HL-60 (cell line): ENCODE data around the gene SLC22A3.
"Not testable (repeated sequence)": the region's sequence is repeated elsewhere in the genome, so short reads cannot be mapped to it uniquely, and the experiment has no call there.

Experiments
- DNase-seq, 2 experiments: peaks; one replicate each; pipeline ENCODE4 v3.0.0-alpha.2; 2010 to 2020; ENCODE audit warnings: low read depth in 1 of 2, low spot score in 1 of 2
- H3K27ac ChIP-seq: fragments of 250-450 bp; sonication (Bioruptor Pico); replicated peaks from 2 replicates; pipeline ENCODE4 v1.5.1; 2020; ENCODE audit warnings: mild to moderate bottlenecking, moderate library complexity
- H3K27me3 ChIP-seq: fragments of 250-450 bp; sonication (Bioruptor Pico); 2 replicates; pipeline ENCODE4 v1.5.1; 2021; ENCODE audit warnings: mild to moderate bottlenecking, moderate library complexity; ENCODE audit not compliant: insufficient read depth, poor library complexity, severe bottlenecking
- H3K4me3 ChIP-seq: replicated peaks from 2 replicates; pipeline ENCODE4 v1.5.1; 2011; ENCODE audit warnings: mild to moderate bottlenecking, control low read depth, low read length; ENCODE audit not compliant: insufficient read depth
- GABPA ChIP-seq: IDR thresholded peaks from 2 replicates; pipeline ENCODE4 v1.6.1; 2012; ENCODE audit warnings: low read depth
- POLR2AphosphoS5 ChIP-seq: IDR thresholded peaks from 2 replicates; pipeline ENCODE4 v1.6.1; 2012; ENCODE audit warnings: low read depth
- SPI1 ChIP-seq: IDR thresholded peaks from 2 replicates; pipeline ENCODE4 v1.6.1; 2012; ENCODE audit warnings: low read depth, mild to moderate bottlenecking, borderline replicate concordance
- TF ChIP-seq, protein P1 (sequence below): IDR thresholded peaks from 2 replicates; pipeline ENCODE4 v1.6.1; 2012; ENCODE audit warnings: low read depth; ENCODE audit not compliant: insufficient replicate concordance
- TF ChIP-seq, protein P2 (sequence below): IDR thresholded peaks from one replicate; pipeline ENCODE4 v1.5.1; 2011; ENCODE audit warnings: low read length, control low read depth, inconsistent platforms; ENCODE audit not compliant: insufficient read depth

The SLC22A3 gene

DNA sequence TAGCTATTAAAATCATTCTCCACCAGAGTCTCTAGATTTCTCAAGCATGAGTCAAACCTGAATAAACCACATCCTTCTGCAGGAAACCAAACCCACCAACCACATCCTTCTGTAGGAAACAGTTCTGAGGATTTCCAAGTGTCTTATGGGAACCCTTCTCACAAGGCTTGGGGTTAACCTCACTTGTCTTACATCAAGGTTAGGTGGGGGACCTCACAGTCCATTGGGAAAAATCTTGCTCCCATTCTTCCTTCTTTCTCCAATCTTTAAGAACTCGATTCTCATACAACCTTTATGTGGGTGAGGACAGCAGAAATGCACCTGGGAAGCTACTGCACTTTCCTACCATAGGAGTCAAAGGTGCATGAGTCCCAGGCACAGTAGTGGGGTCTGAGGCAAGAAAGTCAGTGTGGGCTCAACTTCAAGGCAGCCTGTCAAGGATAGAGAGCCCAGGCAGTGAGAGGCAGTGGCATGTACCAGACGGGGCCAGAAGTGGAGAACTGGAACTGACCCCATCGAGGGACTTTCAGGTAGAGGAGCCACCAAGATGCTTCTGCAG is 114.5 kb downstream of the SLC22A3 start:
- DNase-seq: peak; percentile 48 to 64
- Histone ChIP-seq H3K4me3 (no peak overlapping the region), H3K27ac (no peak overlapping the region), H3K27me3 (no peaks in the 10 kb centered on the region)
- TF ChIP-seq, protein P1, sequence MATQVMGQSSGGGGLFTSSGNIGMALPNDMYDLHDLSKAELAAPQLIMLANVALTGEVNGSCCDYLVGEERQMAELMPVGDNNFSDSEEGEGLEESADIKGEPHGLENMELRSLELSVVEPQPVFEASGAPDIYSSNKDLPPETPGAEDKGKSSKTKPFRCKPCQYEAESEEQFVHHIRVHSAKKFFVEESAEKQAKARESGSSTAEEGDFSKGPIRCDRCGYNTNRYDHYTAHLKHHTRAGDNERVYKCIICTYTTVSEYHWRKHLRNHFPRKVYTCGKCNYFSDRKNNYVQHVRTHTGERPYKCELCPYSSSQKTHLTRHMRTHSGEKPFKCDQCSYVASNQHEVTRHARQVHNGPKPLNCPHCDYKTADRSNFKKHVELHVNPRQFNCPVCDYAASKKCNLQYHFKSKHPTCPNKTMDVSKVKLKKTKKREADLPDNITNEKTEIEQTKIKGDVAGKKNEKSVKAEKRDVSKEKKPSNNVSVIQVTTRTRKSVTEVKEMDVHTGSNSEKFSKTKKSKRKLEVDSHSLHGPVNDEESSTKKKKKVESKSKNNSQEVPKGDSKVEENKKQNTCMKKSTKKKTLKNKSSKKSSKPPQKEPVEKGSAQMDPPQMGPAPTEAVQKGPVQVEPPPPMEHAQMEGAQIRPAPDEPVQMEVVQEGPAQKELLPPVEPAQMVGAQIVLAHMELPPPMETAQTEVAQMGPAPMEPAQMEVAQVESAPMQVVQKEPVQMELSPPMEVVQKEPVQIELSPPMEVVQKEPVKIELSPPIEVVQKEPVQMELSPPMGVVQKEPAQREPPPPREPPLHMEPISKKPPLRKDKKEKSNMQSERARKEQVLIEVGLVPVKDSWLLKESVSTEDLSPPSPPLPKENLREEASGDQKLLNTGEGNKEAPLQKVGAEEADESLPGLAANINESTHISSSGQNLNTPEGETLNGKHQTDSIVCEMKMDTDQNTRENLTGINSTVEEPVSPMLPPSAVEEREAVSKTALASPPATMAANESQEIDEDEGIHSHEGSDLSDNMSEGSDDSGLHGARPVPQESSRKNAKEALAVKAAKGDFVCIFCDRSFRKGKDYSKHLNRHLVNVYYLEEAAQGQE: no peak
- TF ChIP-seq SPI1: no peak
- TF ChIP-seq, protein P2, sequence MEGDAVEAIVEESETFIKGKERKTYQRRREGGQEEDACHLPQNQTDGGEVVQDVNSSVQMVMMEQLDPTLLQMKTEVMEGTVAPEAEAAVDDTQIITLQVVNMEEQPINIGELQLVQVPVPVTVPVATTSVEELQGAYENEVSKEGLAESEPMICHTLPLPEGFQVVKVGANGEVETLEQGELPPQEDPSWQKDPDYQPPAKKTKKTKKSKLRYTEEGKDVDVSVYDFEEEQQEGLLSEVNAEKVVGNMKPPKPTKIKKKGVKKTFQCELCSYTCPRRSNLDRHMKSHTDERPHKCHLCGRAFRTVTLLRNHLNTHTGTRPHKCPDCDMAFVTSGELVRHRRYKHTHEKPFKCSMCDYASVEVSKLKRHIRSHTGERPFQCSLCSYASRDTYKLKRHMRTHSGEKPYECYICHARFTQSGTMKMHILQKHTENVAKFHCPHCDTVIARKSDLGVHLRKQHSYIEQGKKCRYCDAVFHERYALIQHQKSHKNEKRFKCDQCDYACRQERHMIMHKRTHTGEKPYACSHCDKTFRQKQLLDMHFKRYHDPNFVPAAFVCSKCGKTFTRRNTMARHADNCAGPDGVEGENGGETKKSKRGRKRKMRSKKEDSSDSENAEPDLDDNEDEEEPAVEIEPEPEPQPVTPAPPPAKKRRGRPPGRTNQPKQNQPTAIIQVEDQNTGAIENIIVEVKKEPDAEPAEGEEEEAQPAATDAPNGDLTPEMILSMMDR: no peak
- TF ChIP-seq POLR2AphosphoS5: peak; percentile 86
- peak; percentile 52; the same call in 1 of the 2 replicates for TF ChIP-seq GABPA

GRCh38 chr6:160464744-160465143 is 116.6 kb downstream of the SLC22A3 start:
- Histone ChIP-seq H3K4me3 (no peak overlapping the region), H3K27ac (no peak overlapping the region), H3K27me3 (no peaks in the 10 kb centered on the region)
- DNase-seq: no peak
- TF ChIP-seq POLR2AphosphoS5 (no peak), GABPA (no peak), SPI1 (no peak)

DNA sequence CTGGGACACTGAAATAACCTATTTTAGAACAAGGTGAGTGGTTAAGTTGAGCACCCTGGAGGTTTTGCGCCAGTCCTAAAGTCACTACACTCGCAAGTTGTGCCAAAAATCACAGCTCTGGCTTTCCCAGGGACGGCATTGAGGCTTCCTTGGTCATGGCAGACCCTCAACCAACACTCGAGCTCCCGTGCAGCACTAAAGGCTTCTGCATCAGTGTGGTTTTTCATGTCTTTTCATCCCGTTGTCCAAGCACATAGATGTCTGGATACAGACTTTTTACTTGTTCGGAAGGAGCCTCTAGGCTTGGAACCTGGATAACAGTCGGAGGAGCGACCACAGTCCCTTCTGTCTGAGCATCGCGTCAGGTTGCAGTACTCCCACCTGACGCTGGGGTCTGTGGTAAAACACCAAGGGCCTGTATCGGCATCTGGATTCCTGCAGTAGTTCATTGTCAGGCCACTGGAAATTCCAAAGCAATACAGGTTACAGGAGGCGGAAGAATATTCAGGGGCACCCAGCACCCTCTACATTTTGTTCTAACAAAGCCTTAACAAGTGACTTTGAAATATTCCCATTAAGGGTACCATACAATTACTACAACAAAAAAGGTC is 119.2 kb downstream of the SLC22A3 start:
- H3K27me3 ChIP-seq, H3K4me3 ChIP-seq, H3K27ac ChIP-seq, DNase-seq: not testable (repeated sequence)

DNA sequence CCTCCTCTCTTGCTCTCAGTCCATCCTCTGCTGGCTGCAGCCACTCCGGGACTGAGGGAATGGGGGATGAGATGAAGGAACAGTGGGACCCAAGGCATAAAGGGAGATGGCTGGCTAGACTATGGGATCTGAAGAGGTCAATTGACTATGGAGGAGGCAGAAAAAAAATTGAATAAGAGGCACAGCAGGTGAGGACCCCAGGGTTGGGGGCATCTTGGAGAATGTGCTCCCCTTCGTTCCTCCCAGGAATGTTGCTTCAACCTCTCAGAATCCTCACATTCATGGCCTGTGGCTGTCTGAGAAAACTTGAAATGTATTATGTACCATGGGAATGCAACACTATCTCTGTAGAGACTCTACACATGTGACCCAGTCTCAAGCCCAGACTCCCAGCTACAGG is 121.0 kb downstream of the SLC22A3 start:
- Histone ChIP-seq H3K27ac (no peak overlapping the region), H3K4me3 (no peak overlapping the region), H3K27me3 (peaks cover 2% of the 10 kb centered on the region)
- no peak for DNase-seq
- TF ChIP-seq POLR2AphosphoS5: no peak

- not testable (repeated sequence) for H3K27me3 ChIP-seq, H3K27ac ChIP-seq, DNase-seq, H3K4me3 ChIP-seq
Observed at GRCh38 chr6:160476056-160476455, 127.9 kb downstream of the SLC22A3 start.

DNA sequence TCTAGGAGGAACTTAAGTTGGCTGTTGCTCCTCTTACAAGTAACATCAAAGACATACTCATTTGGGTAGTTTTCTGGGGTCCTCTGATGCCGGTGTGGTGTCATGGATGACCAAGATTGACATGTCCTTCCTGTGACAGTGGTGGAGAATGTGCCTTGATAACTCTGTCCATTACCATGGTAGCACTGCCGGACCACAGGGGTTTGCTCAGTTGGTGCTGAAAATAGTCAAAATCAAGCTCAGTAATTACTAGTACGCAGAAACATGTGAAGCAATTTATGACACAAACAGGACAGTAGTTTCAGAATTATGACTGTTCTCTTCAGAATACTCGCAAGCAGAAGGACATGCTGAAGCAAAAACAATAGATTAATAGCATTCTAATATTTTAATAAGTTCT is 128.9 kb downstream of the SLC22A3 start:
- DNase-seq, H3K27me3 ChIP-seq, H3K27ac ChIP-seq, H3K4me3 ChIP-seq: not testable (repeated sequence)

DNA sequence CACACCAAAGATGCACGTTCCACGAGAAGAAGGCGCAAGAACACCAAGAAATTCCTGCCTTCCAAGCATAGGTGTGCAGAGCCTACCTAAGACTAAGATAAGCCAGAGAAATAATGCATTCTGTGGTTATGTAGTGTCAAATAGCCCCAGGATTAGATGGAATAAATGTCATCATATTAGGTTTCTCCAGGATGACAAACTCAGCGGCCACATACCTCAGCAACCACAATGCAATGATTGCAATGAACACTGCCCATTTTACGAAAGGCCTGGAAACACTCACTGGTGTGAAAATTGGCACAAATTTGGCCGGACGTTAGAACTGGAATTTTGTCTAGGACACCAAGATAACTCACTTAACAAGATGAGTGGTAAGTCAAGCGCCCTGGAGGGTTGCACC is 129.7 kb downstream of the SLC22A3 start:
- TF ChIP-seq SPI1 (no peak), POLR2AphosphoS5 (no peak), GABPA (no peak)
- TF ChIP-seq, protein P1: no peak
- TF ChIP-seq, protein P2: no peak
- Histone ChIP-seq H3K27me3 (no peaks in the 10 kb centered on the region), H3K27ac (no peak overlapping the region), H3K4me3 (no peak overlapping the region)
- DNase-seq: no peak
